ENCODE results near the gene RCAN2. TPM values are rescaled to one million over a fixed set of nuclear protein-coding genes. Genes with fewer than 3 reads are reported as not detected.
A peak's percentile ranks its signal among the peaks of the same experiment; 100 is the strongest.

RCAN2 gene
- total and polyA plus RNA-seq, 9 donors, result 12.0 to 75.3 (median 16.7) TPM

- peak in 2 of 5 donors; percentile 28 to 36 for DNase-seq
- TF ChIP-seq POLR2A (IDR thresholded peaks at IDR 0.05), result no peak
- no peak for TF ChIP-seq CTCF (IDR thresholded peaks at IDR 0.05)
- TF ChIP-seq EP300 (IDR thresholded peaks at IDR 0.05), result no peak
- Histone ChIP-seq H3K27ac (no peak overlapping the region), H3K9me3 (no peaks in the 10 kb centered on the region), H3K4me1 (ENCODE audit: insufficient read depth) (peaks cover 7% of the 10 kb centered on the region), H3K27me3 (no peaks in the 10 kb centered on the region), H3K4me3 (no peak overlapping the region), H3K36me3 (no peaks in the 10 kb centered on the region)
- intact Hi-C loops (cut with DNase I), result loop anchor here in 1 of 4 donors (10.0 kb wide), 1 partner anchor 48 kb away; no protein-coding TSS in a partner anchor
- 53 to 64% (median 56%) methylated on average over 2 of the region's 2 CpGs for WGBS, 3 donors
Observed at GRCh38 chr6:46502486-46503119, 11.4 kb upstream of the RCAN2 start.

DNA sequence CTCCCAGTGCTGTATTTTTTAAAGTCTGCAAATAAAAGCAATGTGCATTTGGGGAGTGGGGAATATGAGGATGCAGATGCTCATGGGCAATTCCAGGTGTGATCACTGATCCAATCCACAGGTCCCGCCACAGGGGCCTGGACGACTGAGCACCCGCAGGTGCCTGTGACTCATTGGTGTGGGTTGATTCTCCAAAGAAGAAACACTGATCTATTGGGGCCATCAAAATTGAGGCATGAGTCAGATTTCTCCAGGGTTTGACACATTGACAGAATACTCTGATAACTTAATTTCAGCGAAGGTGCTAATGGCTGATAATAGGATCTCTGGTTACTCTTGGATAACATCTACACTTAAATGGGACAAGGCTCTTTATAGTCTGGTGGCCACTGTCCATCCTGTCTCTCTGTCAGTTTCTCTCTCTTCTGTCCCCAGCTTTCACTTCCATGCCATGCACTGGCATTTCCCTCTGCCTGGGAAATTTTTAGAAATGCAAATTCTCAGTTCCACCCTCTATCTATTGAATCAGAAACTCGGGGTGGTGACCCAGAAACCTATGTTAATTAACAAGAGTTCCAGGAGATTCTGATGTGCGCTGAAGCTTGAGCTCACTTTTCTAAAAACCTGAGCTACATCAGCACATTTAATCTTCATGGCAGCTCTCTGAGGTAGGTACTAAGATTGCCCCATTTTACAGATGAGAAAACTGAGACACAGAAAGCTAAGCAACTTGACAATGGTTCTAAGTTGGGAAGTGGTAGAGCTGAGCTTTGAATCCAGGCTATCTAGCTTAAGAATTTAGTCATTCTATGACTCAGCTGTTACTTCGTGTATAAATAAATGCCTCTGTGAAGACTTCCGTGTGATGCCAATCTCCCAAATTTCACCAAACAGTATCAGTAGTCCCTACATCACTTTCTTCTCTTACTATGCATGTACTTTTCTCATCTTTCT lies 10.2 kb upstream of the RCAN2 start:
- 76 to 81% (median 79%) methylated on average over 8 of the region's 8 CpGs for WGBS, 3 donors
- TF ChIP-seq EP300 (IDR thresholded peaks at IDR 0.05), result no peak
- TF ChIP-seq POLR2A (IDR thresholded peaks at IDR 0.05), result no peak
- TF ChIP-seq CTCF (IDR thresholded peaks at IDR 0.05), result no peak
- peaks cover 7% of the 10 kb centered on the region for H3K4me1 ChIP-seq (ENCODE audit: insufficient read depth)
- no peaks in the 10 kb centered on the region for H3K9me3 ChIP-seq
- intact Hi-C loops (cut with DNase I), result loop anchor here in 1 of 4 donors (10.0 kb wide), 1 partner anchor 47 kb away; no protein-coding TSS in a partner anchor
- no peaks in the 10 kb centered on the region for H3K27me3 ChIP-seq
- no peak for DNase-seq
- H3K4me3 ChIP-seq, result no peak overlapping the region
- no peaks in the 10 kb centered on the region for H3K36me3 ChIP-seq
- no peak overlapping the region for H3K27ac ChIP-seq

DNA sequence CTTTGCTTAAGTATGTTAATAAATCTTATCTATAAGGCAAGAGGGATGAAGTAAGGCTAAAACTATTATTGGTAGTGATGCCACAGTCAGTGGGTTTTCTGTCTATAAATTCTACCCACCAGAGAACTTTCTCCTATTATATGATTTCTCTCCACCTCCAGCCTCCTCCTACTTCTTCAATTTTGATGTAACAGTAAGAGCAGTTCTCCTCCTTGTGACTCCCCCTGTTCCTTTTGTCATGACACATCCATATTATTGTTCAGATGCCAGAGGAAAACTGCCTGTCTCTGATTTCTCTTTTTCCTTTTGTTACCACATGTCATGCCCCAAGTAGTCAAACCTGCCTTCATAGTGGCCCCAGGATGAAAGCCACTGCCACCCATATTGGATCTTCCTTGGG lies 9.1 kb upstream of the RCAN2 start:
- Histone ChIP-seq H3K4me3 (no peak overlapping the region), H3K27ac (no peak overlapping the region), H3K9me3 (no peaks in the 10 kb centered on the region), H3K4me1 (ENCODE audit: insufficient read depth) (peaks cover 7% of the 10 kb centered on the region), H3K36me3 (no peaks in the 10 kb centered on the region), H3K27me3 (no peaks in the 10 kb centered on the region)
- TF ChIP-seq POLR2A (IDR thresholded peaks at IDR 0.05), result no peak
- TF ChIP-seq EP300 (IDR thresholded peaks at IDR 0.05), result no peak
- TF ChIP-seq CTCF (IDR thresholded peaks at IDR 0.05), result no peak
- intact Hi-C loops (cut with DNase I), result loop anchor here in 1 of 4 donors (10.0 kb wide), 1 partner anchor 46 kb away; no protein-coding TSS in a partner anchor
- no peak for DNase-seq

DNA sequence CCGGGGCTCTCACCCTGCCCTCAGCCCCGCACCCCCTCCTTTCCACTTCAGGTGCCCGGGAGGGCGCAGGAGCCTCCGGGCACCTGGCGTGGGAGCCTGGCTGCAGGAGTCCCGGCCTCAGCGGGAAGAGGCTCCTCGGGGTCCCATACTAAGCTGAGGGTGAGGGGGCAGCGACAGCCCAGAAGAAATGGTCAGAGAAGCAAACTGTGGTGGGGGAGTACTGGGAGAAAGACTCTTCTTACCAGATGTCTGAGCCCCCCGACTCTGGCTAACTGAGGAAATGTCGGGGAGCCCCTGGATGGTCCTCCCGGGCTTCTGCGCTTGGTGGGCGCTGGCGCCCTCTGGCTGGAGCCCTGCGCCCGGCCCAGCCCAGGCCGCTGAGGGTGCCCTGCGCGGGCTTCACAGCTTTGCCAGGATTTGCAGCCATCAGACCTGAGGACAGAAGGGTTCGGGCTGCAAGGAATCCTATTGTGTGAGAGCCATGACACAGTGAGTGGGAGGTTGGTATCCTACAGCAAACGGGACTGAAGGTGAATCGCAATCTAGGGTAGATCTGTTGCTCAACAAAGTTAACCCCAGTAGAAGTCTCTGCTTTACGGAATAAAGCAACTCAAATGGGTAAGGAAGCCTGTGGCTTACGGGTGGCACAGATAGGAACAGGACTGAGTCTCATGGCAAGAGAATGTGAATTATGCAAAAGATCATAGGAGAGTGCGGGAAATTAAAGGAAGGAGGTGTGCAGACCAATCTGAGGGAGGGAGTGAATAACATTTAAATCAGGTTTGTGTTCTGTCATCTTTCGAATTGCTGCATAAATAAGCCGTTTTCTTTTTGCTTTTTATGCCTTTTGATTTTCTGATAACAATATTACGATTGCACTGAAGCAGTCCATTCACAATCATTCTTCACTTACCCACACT lies 639 bp upstream of the RCAN2 start:
- TF ChIP-seq EP300 (IDR thresholded peaks at IDR 0.05), result no peak
- peak; percentile 55 to 66 (median 59) for TF ChIP-seq CTCF (IDR thresholded peaks at IDR 0.05)
- intact Hi-C loops (cut with DNase I), result loop anchor here in 3 of 4 donors (2.0 to 10.0 kb wide), 4 partner anchors 67 to 135 kb away; no protein-coding TSS in a partner anchor
- Histone ChIP-seq H3K4me3 (peak overlapping the region; percentile 56), H3K36me3 (no peaks in the 10 kb centered on the region), H3K27me3 (no peaks in the 10 kb centered on the region), H3K4me1 (ENCODE audit: insufficient read depth) (peaks cover 3% of the 10 kb centered on the region), H3K9me3 (no peaks in the 10 kb centered on the region), H3K27ac (peak overlapping the region; percentile 74 to 84)
- WGBS, 3 donors, result 6 to 7% (median 7%) methylated on average over 30 of the region's 30 CpGs
- peak; percentile 50 to 74 (median 60) for DNase-seq

Measured in ovary (tissue), 9 donors.